DMS153 (cell line): ENCODE measurements around the gene APP.
"Not testable (repeated sequence)": the region's sequence is repeated elsewhere in the genome, so short reads cannot be mapped to it uniquely, and the experiment has no call there.

Experiments used
- DNase-seq: peaks from one replicate; lab custom pipeline; 2025; lab: John Stamatoyannopoulos, UW

APP gene

GRCh38 chr21:26162081-26162480 lies 8.5 kb downstream of the APP start:
- no peak for DNase-seq

- no peak for DNase-seq
Measured at GRCh38 chr21:26159869-26160268, 10.7 kb downstream of the APP start.

- no peak for DNase-seq
Measured at GRCh38 chr21:26157801-26158200, 12.8 kb downstream of the APP start.

GRCh38 chr21:26154753-26155152 lies 15.8 kb downstream of the APP start:
- DNase-seq = no peak

GRCh38 chr21:26153758-26154157 lies 16.8 kb downstream of the APP start:
- DNase-seq = no peak

- DNase-seq = no peak
Measured at GRCh38 chr21:26148840-26149354, 21.7 kb downstream of the APP start.

GRCh38 chr21:26148071-26148839 lies 22.3 kb downstream of the APP start:
- no peak for DNase-seq

GRCh38 chr21:26147535-26147934 lies 23.0 kb downstream of the APP start:
- DNase-seq = no peak

GRCh38 chr21:26146681-26147080 lies 23.9 kb downstream of the APP start:
- no peak for DNase-seq

GRCh38 chr21:26144031-26144430 lies 26.5 kb downstream of the APP start:
- no peak for DNase-seq

GRCh38 chr21:26142363-26142762 lies 28.2 kb downstream of the APP start:
- no peak for DNase-seq

GRCh38 chr21:26140926-26141325 lies 29.6 kb downstream of the APP start:
- DNase-seq = no peak

GRCh38 chr21:26140164-26140579 lies 30.4 kb downstream of the APP start:
- peak; percentile 42 for DNase-seq

- DNase-seq = no peak
Measured at GRCh38 chr21:26138615-26139257, 31.8 kb downstream of the APP start.

GRCh38 chr21:26137379-26138060 lies 33.0 kb downstream of the APP start:
- no peak for DNase-seq

GRCh38 chr21:26136671-26137070 lies 33.9 kb downstream of the APP start:
- DNase-seq = no peak

GRCh38 chr21:26135520-26135919 lies 35.0 kb downstream of the APP start:
- DNase-seq = no peak

- no peak for DNase-seq
Measured at GRCh38 chr21:26131554-26131953, 39.0 kb downstream of the APP start.

- DNase-seq = not testable (repeated sequence)
Measured at GRCh38 chr21:26131053-26131452, 39.5 kb downstream of the APP start.

GRCh38 chr21:26130249-26130881 lies 40.2 kb downstream of the APP start:
- no peak for DNase-seq

- no peak for DNase-seq
Measured at GRCh38 chr21:26127918-26128317, 42.7 kb downstream of the APP start.

GRCh38 chr21:26127073-26127814 lies 43.3 kb downstream of the APP start:
- no peak for DNase-seq
